ENCODE results near the gene UBC. TPM values are rescaled to one million over a fixed set of nuclear protein-coding genes. Genes with fewer than 3 reads are reported as not detected.

UBC gene
- total RNA-seq, 1 experiment from 2014 or later: 880 TPM

DNA sequence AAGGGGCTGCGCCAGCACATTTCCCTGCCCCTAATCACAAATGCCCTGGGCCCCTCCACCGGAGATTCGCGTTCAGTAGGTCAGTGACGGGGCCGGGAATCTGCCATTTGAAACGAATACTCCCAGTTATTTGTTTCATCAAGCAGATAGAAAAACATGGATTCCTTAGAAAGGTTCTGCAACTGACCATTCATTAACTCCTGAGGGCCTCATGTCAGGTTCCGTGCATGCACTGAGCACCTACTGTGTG lies 25.6 kb upstream of the UBC start:
- intact Hi-C loops (cut with micrococcal nuclease; ENCODE audit: unreplicated experiment): loop anchor here (1.0 kb wide), 1 partner anchor 49 kb away; the partner anchor contains the start of gene DHX37
- DNase-seq: no peak
- TF ChIP-seq, protein P1, sequence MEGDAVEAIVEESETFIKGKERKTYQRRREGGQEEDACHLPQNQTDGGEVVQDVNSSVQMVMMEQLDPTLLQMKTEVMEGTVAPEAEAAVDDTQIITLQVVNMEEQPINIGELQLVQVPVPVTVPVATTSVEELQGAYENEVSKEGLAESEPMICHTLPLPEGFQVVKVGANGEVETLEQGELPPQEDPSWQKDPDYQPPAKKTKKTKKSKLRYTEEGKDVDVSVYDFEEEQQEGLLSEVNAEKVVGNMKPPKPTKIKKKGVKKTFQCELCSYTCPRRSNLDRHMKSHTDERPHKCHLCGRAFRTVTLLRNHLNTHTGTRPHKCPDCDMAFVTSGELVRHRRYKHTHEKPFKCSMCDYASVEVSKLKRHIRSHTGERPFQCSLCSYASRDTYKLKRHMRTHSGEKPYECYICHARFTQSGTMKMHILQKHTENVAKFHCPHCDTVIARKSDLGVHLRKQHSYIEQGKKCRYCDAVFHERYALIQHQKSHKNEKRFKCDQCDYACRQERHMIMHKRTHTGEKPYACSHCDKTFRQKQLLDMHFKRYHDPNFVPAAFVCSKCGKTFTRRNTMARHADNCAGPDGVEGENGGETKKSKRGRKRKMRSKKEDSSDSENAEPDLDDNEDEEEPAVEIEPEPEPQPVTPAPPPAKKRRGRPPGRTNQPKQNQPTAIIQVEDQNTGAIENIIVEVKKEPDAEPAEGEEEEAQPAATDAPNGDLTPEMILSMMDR (IDR thresholded peaks at IDR 0.05; ENCODE audit: insufficient read depth in 1 of 2, low read depth in 1 of 2, low read length in 1 of 2, severe bottlenecking in 1 of 2, unreplicated experiment in 1 of 2): no peak
- TSS peak; percentile 100 for BruUV-seq (replicated peaks)
- H3K36me3 ChIP-seq (ENCODE audit: control insufficient read depth, insufficient read depth, low read length): no peaks in the 10 kb centered on the region; the same call in 1 of the 2 replicates
- CTCF ChIA-PET: interaction anchor here (0.7 to 3.2 kb wide), 15 partner anchors 11 to 494 kb away, joined by 3 to 43 read pairs (median 4); no protein-coding TSS in a partner anchor
- no peaks in the 10 kb centered on the region for H3K4me1 ChIP-seq
- H3K27me3 Mint-ChIP-seq (ENCODE audit: insufficient read depth, unreplicated experiment): no peaks in the 10 kb centered on the region
- H3K27me3 ChIP-seq (replicated peaks; ENCODE audit: control insufficient read depth, insufficient read depth, low read length): no peaks in the 10 kb centered on the region
- H3K4me3 Mint-ChIP-seq (ENCODE audit: unreplicated experiment): no peak overlapping the region
- H3K4me3 ChIP-seq (ENCODE audit: low read depth, low read length): peak overlapping the region; percentile 52
- H3K9me3 ChIP-seq: no peaks in the 10 kb centered on the region
- H3K36me3 Mint-ChIP-seq (ENCODE audit: insufficient read depth, unreplicated experiment): peaks cover 8% of the 10 kb centered on the region
- H3K4me1 Mint-ChIP-seq (ENCODE audit: low read depth, unreplicated experiment): no peaks in the 10 kb centered on the region
- no peak overlapping the region for H3K27ac Mint-ChIP-seq (ENCODE audit: unreplicated experiment)
- POLR2A ChIA-PET: interaction anchor here (0.7 to 2.5 kb wide), 6 partner anchors 12 to 61 kb away, joined by 3 to 44 read pairs (median 4); partner anchors contain the start of gene UBC
- H3K9me3 Mint-ChIP-seq (ENCODE audit: unreplicated experiment): no peaks in the 10 kb centered on the region

DNA sequence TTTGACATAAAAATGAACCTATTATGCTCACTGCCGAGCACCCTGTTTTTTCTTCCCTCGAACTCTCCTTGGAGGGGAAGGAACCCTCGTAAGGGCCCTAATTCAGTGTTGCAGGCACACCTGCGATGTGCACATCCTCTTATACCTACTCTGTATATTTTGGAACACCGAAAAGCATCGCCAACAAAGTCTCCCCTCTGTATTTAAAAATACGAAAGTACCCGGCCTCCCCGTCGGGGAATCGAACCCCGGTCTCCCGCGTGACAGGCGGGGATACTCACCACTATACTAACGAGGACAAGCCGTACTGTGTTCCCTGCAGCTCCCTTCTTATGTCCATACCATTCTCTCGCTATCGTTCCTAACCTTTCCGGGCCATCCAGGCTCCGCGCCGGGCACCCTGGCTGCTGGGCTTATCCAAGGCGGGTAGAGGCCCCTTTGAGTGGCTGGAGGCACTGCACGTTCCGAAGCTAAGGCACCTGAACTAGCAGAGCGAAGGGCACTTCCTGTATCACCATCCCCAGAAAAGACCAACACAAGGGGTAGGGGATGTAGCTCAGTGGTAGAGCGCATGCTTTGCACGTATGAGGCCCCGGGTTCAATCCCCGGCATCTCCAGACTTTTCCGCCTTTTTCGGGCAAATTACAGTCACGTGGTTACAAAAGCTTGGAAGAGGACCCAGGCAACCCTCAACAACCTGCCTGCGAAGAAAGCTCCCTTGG lies 25.1 kb upstream of the UBC start:
- Mint-ChIP-seq H3K27ac (ENCODE audit: unreplicated experiment) (no peak overlapping the region), H3K36me3 (ENCODE audit: insufficient read depth, unreplicated experiment) (peaks cover 6% of the 10 kb centered on the region), H3K4me3 (ENCODE audit: unreplicated experiment) (no peak overlapping the region), H3K9me3 (ENCODE audit: unreplicated experiment) (no peaks in the 10 kb centered on the region), H3K27me3 (ENCODE audit: insufficient read depth, unreplicated experiment) (no peaks in the 10 kb centered on the region), H3K4me1 (ENCODE audit: low read depth, unreplicated experiment) (no peaks in the 10 kb centered on the region)
- no peaks in the 10 kb centered on the region for H3K27me3 ChIP-seq (replicated peaks; ENCODE audit: control insufficient read depth, insufficient read depth, low read length)
- intact Hi-C loops (cut with micrococcal nuclease; ENCODE audit: unreplicated experiment): loop anchor here (1.0 kb wide), 5 partner anchors 11 to 54 kb away; partner anchors contain the start of gene DHX37
- ChIA-PET CTCF (interaction anchor here (0.7 to 3.2 kb wide), 12 partner anchors 12 to 494 kb away, joined by 3 to 43 read pairs (median 4); no protein-coding TSS in a partner anchor), POLR2A (interaction anchor here (0.8 to 2.5 kb wide), 5 partner anchors 11 to 40 kb away, joined by 3 to 44 read pairs (median 4); partner anchors contain the start of gene UBC)
- H3K4me1 ChIP-seq: no peaks in the 10 kb centered on the region
- H3K9me3 ChIP-seq: no peaks in the 10 kb centered on the region
- peak overlapping the region; percentile 52 for H3K4me3 ChIP-seq (ENCODE audit: low read depth, low read length)
- no peaks in the 10 kb centered on the region; the same call in 1 of the 2 replicates for H3K36me3 ChIP-seq (ENCODE audit: control insufficient read depth, insufficient read depth, low read length)
- TSS peak; percentile 63 for BruUV-seq (replicated peaks)
- TF ChIP-seq, protein P1 (IDR thresholded peaks at IDR 0.05; ENCODE audit: insufficient read depth in 1 of 2, low read depth in 1 of 2, low read length in 1 of 2, severe bottlenecking in 1 of 2, unreplicated experiment in 1 of 2): no peak
- DNase-seq: peak; percentile 93 to 95

DNA sequence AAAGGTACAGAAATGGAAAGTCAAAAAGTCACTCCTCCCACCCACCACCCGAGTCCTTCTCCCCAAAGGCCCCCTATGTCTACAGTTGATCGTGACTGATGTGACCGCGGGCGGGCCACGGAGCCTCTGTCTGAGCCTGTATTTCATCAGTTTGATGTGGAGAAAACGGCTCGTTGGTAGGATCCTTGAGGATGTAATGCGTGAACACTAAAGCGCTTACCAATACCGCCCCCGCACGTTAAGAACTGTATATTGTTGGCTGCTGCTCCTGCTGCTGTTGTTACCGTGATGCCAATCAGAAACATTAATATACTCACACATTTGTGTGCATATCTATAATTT lies 24.6 kb upstream of the UBC start:
- peak; percentile 74 to 78 for DNase-seq
- Histone ChIP-seq H3K4me1 (no peaks in the 10 kb centered on the region), H3K36me3 (ENCODE audit: control insufficient read depth, insufficient read depth, low read length) (no peaks in the 10 kb centered on the region; the same call in 1 of the 2 replicates), H3K9me3 (no peaks in the 10 kb centered on the region), H3K4me3 (ENCODE audit: low read depth, low read length) (peak overlapping the region; percentile 52), H3K27me3 (replicated peaks; ENCODE audit: control insufficient read depth, insufficient read depth, low read length) (no peaks in the 10 kb centered on the region)
- no TSS peak for BruUV-seq (replicated peaks)
- TF ChIP-seq, protein P1 (IDR thresholded peaks at IDR 0.05; ENCODE audit: insufficient read depth in 1 of 2, low read depth in 1 of 2, low read length in 1 of 2, severe bottlenecking in 1 of 2, unreplicated experiment in 1 of 2): peak in 1 of 2 experiments; percentile 55
- no peaks in the 10 kb centered on the region for H3K4me1 Mint-ChIP-seq (ENCODE audit: low read depth, unreplicated experiment)
- intact Hi-C loops (cut with micrococcal nuclease; ENCODE audit: unreplicated experiment): loop anchor here (1.0 kb wide), 4 partner anchors 11 to 54 kb away; no protein-coding TSS in a partner anchor
- H3K4me3 Mint-ChIP-seq (ENCODE audit: unreplicated experiment): no peak overlapping the region
- H3K27me3 Mint-ChIP-seq (ENCODE audit: insufficient read depth, unreplicated experiment): no peaks in the 10 kb centered on the region
- H3K36me3 Mint-ChIP-seq (ENCODE audit: insufficient read depth, unreplicated experiment): peaks cover 6% of the 10 kb centered on the region
- POLR2A ChIA-PET: interaction anchor here (0.6 to 2.5 kb wide), 3 partner anchors 22 to 34 kb away, joined by 3 to 44 read pairs (median 3); no protein-coding TSS in a partner anchor
- CTCF ChIA-PET: interaction anchor here (1.5 to 3.2 kb wide), 5 partner anchors 11 to 33 kb away, joined by 4 to 43 read pairs (median 13); no protein-coding TSS in a partner anchor
- no peaks in the 10 kb centered on the region for H3K9me3 Mint-ChIP-seq (ENCODE audit: unreplicated experiment)
- H3K27ac Mint-ChIP-seq (ENCODE audit: unreplicated experiment): no peak overlapping the region

Data from Caco-2 (cell line).